GM19351 (cell line): Measurements from ENCODE around the gene MRPL16.
"Not testable (repeated sequence)": the region's sequence is repeated elsewhere in the genome, so short reads cannot be mapped to it uniquely, and the experiment has no call there.

Experiments used
- ATAC-seq: cut with Tn5 transposase; IDR thresholded peaks from one replicate; pipeline ENCODE4 v1.9.1; 2021; ENCODE audit warnings: mild to moderate bottlenecking, moderate library complexity; ENCODE audit not compliant: unreplicated experiment

The MRPL16 gene

DNA sequence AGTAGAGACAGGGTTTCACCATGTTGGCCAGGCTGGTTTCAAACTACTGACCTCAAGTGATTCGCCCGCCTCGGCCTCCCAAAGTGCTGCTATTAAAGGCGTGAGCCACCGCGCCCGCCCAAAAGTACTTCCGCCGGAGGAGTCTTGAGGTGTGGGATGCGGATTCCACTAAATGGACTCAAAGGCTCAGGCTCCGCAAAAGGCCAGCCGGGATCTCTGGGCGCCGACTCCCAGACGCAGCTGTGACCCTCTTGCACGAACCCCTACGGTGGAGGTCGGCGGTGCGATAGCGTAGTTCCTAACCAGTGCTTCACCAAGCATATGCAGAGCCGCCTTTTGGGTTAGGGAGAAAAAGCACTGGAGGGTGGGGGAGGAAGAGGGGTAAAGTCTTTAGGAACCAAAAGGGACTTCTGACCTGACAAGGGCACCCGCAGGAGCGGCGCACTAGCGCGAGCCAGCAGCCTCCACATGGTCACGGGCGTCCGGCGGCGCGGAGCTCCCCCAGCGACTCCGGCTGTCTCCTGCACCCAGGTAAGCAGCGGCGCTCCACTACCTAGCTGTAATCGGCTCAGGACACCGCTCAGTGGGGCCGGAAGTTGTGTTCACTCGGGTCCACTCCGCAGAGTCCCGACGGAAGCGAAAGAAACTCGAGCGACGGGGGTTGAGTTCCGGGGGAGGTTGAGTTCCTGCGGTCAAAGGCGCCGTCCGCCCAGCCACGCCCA lies at the start of gene MRPL16:
Gene MRPL16, minus strand, starts transcription at position 590 of the 722 bp plus-strand sequence. Its CDS starts 120 bp downstream, at position 470.
- peak; percentile 95 for ATAC-seq

DNA sequence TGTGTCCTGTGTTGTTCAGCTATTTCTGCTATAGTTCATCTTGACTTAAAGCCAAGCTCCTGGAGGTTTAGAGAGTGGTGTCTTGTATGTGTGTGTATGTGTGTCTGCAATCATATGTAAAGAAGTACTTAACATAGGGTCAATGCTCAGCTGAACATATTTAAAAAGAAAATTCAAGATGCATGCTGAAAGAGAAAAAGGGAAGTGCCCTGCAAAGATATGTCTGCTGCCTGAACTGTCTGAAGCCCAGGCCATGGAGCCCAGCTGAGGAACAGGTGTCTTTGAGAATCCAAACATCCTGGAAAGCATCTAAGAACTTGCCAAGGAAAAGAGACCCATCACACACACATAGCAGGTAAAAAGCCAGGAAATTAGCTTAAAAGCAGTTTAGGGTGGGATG lies 49.1 kb upstream of the MRPL16 start:
- ATAC-seq: no peak

DNA sequence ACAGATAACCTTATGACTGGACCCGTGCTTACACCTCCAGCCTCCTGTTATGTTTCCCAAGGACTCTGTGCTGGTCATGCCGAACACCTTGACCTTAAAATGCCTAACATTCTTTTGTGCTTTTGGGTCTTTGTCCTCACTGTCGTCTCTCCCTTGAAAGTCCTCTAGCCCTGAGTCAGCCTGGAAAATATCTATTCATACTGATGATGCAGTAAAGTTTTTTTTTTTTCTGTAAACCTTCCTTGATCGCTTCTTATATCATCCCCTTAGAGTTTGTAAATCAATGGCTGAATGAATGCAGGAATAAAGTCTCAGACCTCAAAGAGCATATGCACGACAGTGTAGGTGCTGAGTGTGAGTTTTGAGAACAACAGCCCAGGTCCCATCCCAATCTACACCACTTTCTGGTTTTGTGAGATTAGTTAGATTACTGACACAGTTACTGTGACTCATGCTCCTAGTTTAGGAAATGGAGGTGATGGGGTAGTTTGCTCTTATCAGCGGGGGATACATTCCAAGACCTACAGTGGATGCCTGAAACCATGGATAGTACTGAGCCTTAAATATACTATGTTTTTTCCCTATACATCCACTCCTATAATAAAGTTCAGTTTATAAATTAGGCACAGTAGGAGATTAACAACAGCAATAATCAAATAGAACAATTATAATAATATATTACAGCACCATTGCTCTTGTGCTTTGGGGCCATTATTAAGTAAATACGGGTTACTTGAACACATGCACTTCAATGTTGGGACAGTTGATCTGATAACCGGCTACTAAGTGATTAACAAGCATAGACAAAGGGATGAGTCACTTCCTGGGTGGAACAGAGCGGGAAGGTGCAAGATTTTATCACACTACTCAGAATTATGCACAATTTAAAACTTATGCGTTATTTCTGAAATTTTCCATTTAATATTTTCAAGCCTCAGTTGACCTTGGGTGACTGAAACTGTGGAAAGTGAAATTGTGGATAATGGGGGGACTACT lies 47.2 kb upstream of the MRPL16 start:
- no peak for ATAC-seq

DNA sequence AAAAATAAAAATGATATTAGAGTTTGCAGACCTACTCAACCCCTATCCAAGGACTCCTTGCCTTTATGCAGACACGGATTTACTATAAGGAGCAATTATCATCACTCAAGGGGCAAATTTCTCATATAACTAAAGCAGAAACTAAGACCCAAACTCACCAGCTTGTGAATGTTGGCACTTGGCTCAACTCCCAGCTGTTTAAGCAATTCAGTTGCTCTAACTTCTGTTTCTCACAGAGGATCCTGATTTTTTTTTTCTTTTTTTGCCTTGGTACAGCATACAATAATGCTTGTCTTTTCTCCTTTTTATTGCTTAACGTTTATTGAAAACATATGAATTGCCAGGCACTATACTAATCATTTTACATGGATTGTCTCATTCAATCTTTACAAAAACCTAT lies 44.3 kb upstream of the MRPL16 start:
- no peak for ATAC-seq

DNA sequence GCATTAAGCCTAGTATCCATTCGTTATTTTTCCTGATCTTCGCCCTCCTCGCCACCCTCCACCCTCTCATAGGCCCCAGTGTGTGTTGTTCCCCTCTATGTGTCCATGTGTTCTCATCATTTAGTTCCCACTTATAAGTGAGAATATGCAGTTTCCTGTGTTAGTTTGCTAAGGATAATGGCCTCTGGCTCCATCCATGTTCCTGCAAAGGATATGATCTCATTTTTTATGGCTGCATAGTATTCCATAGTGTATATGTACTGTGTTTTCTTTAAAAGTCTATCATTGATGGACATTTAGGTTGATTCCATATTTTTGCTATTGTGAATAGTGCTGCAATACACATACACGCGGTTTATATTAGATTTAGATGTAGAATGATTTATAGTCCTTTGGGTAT lies 40.8 kb upstream of the MRPL16 start:
- ATAC-seq: not testable (repeated sequence)

DNA sequence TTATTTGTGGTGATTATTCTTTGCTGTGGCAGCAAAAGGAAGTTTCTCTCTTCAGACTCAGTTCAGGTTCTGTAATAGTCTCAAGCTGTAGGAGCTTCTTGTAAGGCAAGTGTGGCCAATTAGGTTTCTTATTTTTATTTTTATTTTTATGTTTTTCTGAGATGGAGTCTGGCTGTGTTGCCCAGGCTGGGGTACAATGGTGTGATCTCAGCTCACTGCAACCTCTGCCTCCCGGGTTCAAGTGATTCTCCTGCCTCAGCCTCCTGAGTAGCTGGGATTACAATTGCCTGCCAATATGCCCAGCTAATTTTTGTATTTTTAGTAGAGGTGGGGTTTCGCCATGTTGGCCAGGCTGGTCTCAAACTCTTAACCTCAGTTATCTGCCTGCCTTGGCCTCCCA lies 39.0 kb upstream of the MRPL16 start:
- not testable (repeated sequence) for ATAC-seq

DNA sequence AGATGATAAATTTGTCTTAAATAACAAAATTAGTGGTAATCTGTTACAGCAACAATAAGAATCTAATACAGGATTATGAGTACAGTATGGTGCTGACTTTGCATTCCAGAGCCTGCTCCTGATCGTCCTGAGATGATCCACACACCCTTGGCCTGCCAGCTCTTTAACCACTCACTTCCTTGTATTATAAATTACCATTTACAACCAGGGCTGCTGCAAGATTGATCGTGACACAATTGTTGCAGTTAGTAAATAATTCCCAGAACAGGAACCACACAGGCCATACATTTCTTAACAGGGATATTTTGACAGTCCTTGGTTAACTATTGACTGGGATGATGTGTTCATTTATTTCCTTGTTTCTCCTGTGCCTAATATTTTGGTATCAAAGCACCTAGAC lies 38.6 kb upstream of the MRPL16 start:
- no peak for ATAC-seq

DNA sequence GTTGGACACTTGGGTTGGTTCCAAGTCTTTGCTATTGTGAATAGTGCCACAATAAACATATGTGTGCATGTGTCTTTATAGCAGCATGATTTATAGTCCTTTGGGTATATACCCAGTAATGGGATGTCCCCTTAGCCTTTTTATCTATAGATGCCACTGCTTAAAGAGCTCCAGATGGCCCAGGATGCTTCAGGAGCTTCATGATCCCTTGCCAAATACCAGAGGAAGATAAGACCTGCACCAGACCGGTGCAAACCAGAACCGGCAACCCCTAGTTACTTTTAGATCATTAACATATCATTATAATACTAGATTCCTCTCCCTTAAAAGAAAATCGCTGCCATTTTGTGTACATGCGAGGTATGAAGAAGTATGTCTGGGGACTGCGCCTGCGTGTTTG lies 37.9 kb upstream of the MRPL16 start:
- not testable (repeated sequence) for ATAC-seq

DNA sequence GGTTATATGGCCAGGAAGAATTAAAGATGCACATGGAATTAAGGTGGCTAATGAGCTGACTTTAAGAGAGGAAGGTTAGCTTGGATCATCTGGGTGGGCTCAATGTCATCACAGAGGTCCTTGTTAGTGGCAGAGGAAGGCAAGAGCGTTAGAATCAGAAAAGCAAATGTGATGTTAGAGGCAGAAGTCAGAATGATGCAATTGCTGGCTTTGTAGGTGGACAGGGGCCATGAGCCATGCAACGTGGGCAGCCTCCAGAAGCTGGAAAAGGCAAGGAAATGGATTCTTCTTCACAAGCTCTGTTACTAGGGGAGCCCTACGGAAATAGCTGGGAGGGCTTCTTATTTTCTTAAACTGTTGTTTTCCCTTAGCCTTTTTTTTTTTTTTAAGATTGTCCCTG lies 37.0 kb upstream of the MRPL16 start:
- ATAC-seq: no peak

DNA sequence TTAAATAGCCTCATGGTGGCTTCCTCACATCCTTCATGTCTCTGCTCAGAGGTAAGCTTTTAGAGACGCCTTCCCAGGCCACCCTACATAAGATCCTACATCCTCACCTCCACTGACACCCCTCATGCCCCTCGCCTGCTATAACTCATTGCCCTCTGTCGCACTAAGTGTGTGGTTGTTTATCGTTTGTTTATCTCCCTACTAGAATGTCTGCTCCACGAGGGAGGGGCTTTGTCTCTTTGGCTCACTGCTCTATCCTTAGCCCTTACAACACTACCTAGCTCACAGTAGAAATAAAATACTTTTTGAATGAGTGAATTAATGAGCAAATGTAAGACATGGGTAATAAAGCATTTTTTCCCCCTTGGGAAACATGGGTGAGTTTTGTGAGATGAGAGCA lies 36.0 kb upstream of the MRPL16 start:
- no peak for ATAC-seq

DNA sequence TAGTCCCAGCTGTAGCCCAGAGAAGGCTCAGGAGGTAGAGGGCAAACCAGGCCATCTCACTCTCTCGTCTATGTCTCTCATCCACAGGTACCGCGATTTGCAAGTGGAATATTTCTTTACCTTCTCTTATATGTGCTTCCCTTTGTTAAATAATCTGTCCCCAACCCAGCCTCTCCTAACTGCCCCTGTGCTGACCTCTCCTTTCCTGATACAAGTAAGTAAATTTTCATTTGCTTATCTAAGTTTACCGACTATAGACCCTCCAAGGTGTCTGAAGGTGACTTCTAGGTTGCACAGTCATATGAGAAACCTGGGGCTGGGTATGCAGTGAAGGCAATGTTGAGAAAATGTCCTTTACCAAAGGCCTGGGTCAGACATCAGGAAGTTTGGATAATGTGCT lies 34.8 kb upstream of the MRPL16 start, which contains the start of gene CBLIF:
Gene CBLIF, minus strand, starts transcription at position 101 of the 400 bp plus-strand sequence. Its CDS starts 46 bp downstream, at position 55.
- no peak for ATAC-seq

DNA sequence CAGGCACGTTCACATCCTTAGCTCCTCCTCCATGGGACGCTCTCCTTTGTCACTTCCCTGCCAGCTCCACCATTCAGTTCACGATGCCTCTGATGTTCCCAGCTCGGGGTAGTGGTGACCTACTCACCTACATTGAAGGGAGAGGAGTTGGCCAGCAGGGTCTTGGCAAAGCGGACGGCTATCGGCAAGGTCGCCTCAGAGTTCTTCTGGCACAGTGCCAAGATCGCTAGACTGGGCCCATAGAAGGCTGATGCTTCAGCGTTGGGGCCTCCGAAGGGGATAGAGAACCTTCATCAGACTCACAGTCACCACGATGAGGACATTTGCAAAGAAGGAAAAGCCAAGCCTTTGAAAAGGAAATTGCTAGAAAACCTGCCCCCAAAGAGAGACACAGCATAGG lies 31.7 kb upstream of the MRPL16 start:
- ATAC-seq: no peak

DNA sequence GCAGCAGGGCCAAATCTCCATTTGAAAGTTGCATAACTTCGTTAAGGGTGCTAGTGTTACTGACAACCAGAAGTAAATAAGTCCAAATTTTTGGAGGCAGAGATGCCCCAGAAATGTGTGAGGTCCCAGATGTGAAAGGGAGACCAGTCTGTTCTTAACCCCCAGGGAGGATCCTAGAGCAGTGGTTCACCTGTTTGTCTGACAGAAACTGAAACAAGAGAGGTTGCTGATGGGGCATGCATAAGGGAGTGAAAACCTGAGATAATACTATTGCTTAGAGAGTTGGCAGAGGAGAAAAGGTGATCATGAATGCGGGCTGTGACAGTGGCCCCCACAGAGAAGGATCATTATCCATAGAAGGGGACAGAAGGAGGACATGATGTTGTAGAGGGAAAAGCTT lies 30.9 kb upstream of the MRPL16 start:
- peak; percentile 66 for ATAC-seq

DNA sequence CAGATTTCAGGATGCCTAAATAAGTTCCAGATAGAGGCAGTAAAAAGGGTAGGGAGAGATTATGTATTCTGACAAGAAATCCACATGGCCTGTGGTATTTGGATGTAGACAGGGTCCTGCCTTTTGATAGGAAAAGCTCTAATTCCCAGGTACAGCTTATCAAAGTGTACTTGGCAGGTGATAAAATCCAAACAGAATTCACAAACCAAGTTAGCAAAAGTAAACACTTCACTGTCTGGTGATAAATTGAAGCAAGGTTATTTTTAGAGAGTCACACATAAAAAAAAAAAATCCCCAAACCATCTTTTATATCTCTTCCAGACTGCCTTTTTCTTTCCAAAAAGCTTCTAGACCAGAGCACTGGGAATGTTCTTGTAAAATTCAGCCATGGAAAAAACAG lies 29.0 kb upstream of the MRPL16 start:
- no peak for ATAC-seq

DNA sequence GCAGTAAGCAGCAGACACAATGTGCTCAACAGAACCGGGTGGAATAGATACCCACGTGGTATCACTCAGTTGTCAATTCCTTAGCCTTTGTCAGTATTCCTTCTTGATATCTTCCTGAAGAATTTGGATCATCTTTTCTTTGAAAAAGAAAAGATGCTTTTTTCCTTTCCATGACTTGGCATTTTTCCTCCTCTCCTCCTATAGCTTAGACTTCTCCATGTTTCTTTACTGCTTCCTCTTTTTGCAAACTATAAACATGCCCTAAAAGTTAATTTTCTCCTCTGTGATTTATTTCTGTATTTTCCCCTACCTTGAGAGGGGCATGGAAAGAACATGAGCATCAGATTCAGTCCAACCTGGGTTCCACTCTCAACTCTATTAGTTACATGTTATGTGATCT lies 23.0 kb upstream of the MRPL16 start:
- no peak for ATAC-seq

DNA sequence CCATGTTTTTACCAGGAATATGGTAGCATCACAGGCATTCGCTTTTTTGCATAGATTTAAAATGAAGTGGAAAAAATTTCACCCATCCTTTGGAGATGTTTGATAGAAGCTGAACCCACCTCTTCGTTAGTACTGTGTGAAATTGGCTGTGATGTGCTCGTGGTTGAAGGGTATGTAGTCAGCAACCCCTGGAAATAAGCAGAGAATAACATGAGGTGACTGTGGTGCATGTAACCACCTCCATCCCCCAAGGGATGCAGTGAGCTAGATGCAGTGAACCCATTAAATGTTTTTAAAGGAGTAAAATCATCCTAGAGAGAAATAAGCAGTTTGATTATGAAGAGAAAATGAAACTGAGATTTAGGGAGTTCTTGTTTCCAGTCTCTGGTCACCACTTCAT lies 18.8 kb upstream of the MRPL16 start:
- no peak for ATAC-seq

DNA sequence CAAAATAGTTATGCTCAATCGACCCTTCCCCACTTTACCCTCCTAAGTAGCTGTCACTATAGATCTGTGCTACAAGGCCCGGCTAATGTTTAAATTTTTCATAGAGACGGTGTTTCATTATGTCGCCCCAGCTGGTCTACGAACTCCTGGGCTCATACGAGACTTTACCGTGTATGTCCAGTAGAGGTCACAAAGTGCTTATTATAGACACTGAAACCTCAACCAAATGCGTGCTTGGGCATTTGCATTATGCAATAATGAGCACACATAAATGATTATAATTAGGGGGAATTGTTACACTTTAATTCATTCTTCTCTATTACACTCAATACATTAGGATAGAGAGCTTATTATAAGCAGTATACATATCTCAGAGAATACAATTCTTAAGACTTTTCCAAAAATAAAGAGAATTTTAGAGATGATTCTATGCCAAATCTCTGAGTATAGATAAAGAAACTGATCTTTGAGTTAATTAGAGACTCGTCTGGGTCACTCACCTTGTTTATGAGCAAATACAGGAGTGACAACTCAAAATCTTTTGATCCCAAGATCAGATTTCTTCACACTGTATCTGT lies 12.5 kb upstream of the MRPL16 start:
- ATAC-seq: peak; percentile 98

DNA sequence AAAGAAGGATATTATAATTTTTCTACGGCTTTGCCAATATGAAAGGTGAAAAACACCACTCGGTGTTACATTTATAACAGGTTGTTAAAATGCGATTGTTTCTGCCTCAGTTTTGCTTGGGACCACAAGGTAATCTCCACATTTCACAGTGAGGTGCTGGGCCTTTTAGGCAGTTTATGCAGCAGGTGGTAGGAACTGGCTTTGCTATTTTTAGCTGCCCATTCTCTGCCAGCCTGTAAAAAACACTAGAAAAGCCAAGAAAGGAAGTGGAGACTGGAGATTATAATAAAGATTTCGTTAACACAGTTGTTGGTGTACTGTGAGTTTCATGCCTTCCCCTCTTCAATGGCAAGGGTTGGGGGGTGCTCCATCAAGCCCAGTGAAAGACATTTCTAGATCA lies 8.0 kb upstream of the MRPL16 start:
- ATAC-seq: no peak

DNA sequence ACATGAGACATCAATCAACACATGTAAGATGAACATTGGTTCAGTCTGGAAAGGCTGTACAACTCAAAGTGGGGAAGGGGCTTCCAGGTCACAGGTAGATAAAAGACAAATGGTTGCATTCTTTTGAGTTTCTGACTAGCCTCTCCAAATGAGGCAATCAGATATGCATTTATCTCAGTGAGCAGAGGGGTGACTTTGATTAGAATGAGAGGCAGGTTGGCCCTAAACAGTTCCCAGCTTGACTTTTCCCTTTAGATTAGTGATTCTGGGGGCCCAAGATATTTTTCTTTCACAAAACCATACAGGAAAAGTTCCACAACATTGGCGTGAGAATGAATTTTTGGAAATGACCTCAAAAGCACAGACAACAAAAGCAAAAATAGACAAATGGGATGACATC lies 5.9 kb upstream of the MRPL16 start:
- not testable (repeated sequence) for ATAC-seq

DNA sequence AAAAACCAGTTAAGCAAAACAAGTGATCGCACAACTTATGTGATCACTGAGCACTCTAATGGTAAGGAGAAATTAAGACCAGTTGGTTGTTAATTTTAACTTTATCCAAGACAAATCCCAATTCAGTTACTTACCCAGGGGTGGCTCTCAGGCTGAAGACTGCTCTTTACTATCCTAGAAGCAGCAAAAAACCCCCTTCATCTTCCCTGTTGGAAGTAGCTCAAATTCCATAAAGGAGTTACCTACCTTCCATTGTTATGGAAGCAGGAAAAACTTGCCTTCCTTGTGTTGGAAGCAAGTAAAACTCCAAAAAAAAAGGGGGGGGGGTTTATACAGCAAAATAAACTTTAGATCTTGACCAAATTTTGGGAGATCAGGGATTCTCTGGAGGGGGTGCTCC lies 5.2 kb upstream of the MRPL16 start:
- ATAC-seq: no peak

DNA sequence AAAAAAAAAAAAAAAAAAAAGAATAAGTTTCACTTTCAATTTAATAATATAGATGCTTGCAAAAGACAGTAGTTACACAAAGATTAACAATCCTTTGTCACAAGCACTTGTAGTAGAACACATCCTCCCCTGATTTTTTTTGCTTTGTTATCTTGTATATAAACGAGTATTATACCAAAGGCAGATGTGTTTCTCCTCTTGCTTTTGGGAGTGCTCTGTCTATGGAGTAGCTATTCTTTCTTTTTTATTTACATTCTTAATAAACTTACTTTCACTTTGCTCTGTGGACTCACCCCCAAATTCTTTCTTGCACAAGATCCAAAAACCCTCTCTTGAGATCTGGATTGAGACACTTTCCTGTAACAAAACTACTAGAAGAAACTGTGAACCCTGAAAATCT lies 3.4 kb upstream of the MRPL16 start:
- no peak for ATAC-seq

DNA sequence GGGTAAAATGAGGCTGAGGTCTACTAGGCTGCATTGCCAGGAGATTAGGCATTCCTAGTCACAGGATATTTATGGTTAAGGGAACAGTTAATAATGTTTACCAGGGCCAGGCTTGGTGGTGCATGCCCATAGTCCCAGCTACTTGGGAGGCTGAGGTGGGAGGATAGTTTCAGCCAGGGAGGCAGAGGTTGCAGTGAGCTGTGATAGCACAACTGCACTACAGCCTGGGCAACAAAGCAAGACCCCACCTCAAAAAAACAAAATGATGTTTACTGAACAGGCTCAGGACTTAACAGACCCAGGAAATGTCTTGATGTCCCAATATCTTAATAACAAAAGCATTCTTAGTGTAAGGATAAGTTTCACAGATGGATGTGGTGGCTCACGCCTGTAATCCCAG lies 2.8 kb upstream of the MRPL16 start:
- ATAC-seq: no peak
